KMS-11 (cell line): ENCODE measurements around the gene C16orf95.

Experiments
- H2AFZ ChIP-seq: fragments of 200-600 bp; sonication (generic); 2 replicates; pipeline ENCODE4 v1.6.1; 2016; ENCODE audit warnings: antibody characterized with exemption, mixed run types, low read depth
- H3K27ac ChIP-seq: fragments of 200-600 bp; sonication (generic); 2 replicates; pipeline ENCODE4 v1.6.1; 2016; ENCODE audit warnings: mild to moderate bottlenecking, mixed run types
- H3K27me3 ChIP-seq: fragments of 200-600 bp; sonication (generic); 2 replicates; pipeline ENCODE4 v1.6.1; 2017; ENCODE audit warnings: mild to moderate bottlenecking, low read depth, mixed run types, moderate library complexity; ENCODE audit not compliant: insufficient read depth
- H3K36me3 ChIP-seq: fragments of 200-600 bp; sonication (generic); 2 replicates; pipeline ENCODE4 v1.6.1; 2017; ENCODE audit warnings: mild to moderate bottlenecking, mixed run types; ENCODE audit not compliant: insufficient read depth
- H3K4me1 ChIP-seq: fragments of 200-600 bp; sonication (generic); 2 replicates; pipeline ENCODE4 v1.6.1; 2016; ENCODE audit warnings: mild to moderate bottlenecking, low read depth, mixed run types; ENCODE audit not compliant: poor library complexity, severe bottlenecking
- H3K4me2 ChIP-seq: fragments of 200-600 bp; sonication (generic); 2 replicates; pipeline ENCODE4 v1.7.0; 2016; ENCODE audit warnings: mild to moderate bottlenecking, mixed run types
- H3K4me3 ChIP-seq: fragments of 200-600 bp; sonication (generic); IDR thresholded peaks from 2 replicates; pipeline ENCODE4 v1.6.1; 2017; ENCODE audit warnings: low read depth, low read length, mixed read lengths; ENCODE audit not compliant: insufficient read depth
- H3K79me2 ChIP-seq: fragments of 200-600 bp; sonication (generic); 2 replicates; pipeline ENCODE4 v1.6.1; 2016; ENCODE audit warnings: low read depth, mixed run types; ENCODE audit not compliant: insufficient read depth
- H3K9ac ChIP-seq: fragments of 200-600 bp; sonication (generic); 2 replicates; pipeline ENCODE4 v1.6.1; 2016; ENCODE audit warnings: mild to moderate bottlenecking, mixed run types
- H4K20me1 ChIP-seq: fragments of 200-600 bp; sonication (generic); 2 replicates; pipeline ENCODE4 v1.6.1; 2016; ENCODE audit warnings: mild to moderate bottlenecking, mixed run types; ENCODE audit not compliant: insufficient read depth
- CTCF ChIP-seq: fragments of 200-600 bp; sonication (generic); conservative IDR thresholded peaks from 2 replicates; pipeline ENCODE4 v1.6.1; 2017; ENCODE audit warnings: low read depth, mild to moderate bottlenecking, antibody characterized with exemption, low read length, moderate library complexity, mixed read lengths

The C16orf95 gene

GRCh38 chr16:87329436-87330256 is 12.5 kb upstream of the C16orf95 start:
- no peaks in the 10 kb centered on the region for H3K36me3 ChIP-seq
- H3K27me3 ChIP-seq: no peaks in the 10 kb centered on the region
- no peak overlapping the region for H3K9ac ChIP-seq
- H3K79me2 ChIP-seq: no peaks in the 10 kb centered on the region
- no peaks in the 10 kb centered on the region for H3K4me1 ChIP-seq
- H3K4me3 ChIP-seq: no peak overlapping the region
- H2AFZ ChIP-seq: no peak overlapping the region
- no peaks in the 10 kb centered on the region for H4K20me1 ChIP-seq
- no peak overlapping the region for H3K27ac ChIP-seq
- TF ChIP-seq CTCF: no peak
- H3K4me2 ChIP-seq: no peak overlapping the region

DNA sequence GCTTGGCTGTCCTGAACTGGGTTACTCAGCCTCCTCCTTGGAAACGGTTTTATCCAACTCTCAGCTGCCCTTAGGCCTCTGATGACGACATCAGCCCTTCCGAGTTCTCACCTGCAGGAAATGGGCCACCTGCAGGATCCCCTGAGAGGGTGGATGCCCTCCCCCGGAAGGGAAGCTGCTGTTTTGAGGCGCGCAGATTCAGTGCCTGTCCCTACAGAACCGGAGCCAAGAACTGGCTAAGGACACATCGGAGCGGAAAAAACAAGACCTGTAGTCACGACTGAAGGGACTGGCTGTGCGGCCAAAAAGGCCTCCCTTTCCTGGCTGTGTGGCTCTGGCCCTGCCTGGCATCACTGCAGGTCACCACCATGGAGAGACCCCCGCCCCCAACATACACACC is 11.7 kb upstream of the C16orf95 start:
- no peaks in the 10 kb centered on the region for H3K36me3 ChIP-seq
- H3K4me3 ChIP-seq: no peak overlapping the region
- no peak overlapping the region for H2AFZ ChIP-seq

GRCh38 chr16:87327798-87328495 is 10.8 kb upstream of the C16orf95 start:
- Histone ChIP-seq H3K36me3 (no peaks in the 10 kb centered on the region), H3K27me3 (no peaks in the 10 kb centered on the region), H4K20me1 (no peaks in the 10 kb centered on the region), H3K4me3 (no peak overlapping the region), H3K79me2 (no peaks in the 10 kb centered on the region), H3K4me2 (no peak overlapping the region), H2AFZ (no peak overlapping the region), H3K27ac (no peak overlapping the region), H3K9ac (no peak overlapping the region), H3K4me1 (no peaks in the 10 kb centered on the region)
- TF ChIP-seq CTCF: no peak

More for the DNA sequence above, 11.7 kb upstream of the C16orf95 start:
- Histone ChIP-seq H3K4me2 (no peak overlapping the region), H3K27ac (no peak overlapping the region), H3K79me2 (no peaks in the 10 kb centered on the region), H3K4me1 (no peaks in the 10 kb centered on the region), H4K20me1 (no peaks in the 10 kb centered on the region), H3K9ac (no peak overlapping the region), H3K27me3 (no peaks in the 10 kb centered on the region)
- no peak for TF ChIP-seq CTCF

DNA sequence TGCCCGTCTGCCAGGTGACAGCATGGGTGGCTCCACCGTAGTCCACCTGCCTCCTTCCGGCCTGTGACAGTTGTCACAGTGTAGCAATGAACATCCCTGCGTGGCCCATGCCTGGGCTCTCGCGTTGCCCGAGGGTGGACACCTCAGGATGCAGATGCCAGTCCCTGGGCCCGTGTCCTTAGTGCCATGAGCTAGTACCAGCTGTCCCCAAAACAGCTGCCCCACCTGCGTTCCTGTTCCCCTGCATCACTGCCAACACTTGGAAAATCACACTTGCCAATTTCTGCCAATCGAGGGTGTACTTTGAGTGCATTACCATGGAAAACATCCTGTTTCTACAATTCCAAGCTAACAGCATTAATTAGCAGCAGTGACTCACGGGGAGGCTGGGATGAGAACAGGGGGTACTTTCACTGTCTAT is 9.0 kb upstream of the C16orf95 start:
- Histone ChIP-seq H3K4me1 (peaks cover 5% of the 10 kb centered on the region), H3K9ac (no peak overlapping the region), H3K4me3 (no peak overlapping the region), H3K79me2 (no peaks in the 10 kb centered on the region), H3K27ac (no peak overlapping the region), H3K36me3 (no peaks in the 10 kb centered on the region), H2AFZ (no peak overlapping the region), H4K20me1 (no peaks in the 10 kb centered on the region), H3K4me2 (no peak overlapping the region), H3K27me3 (no peaks in the 10 kb centered on the region)
- no peak for TF ChIP-seq CTCF
